GM19099 (cell line): ENCODE results near the gene TELO2.

ENCODE experiments used
- POLR2A ChIP-seq: IDR thresholded peaks from 3 replicates; pipeline ENCODE4 v1.6.1; 2011; ENCODE audit warnings: low read depth; ENCODE audit not compliant: insufficient read length; ENCODE audit errors: extremely low read depth

The TELO2 gene

GRCh38 chr16:1510941-1511351 lies 17.8 kb downstream of the TELO2 start:
- TF ChIP-seq POLR2A: no peak

- TF ChIP-seq POLR2A: no peak
Observed at GRCh38 chr16:1511662-1512569, 18.8 kb downstream of the TELO2 start.

GRCh38 chr16:1512774-1513173 lies 19.6 kb downstream of the TELO2 start:
- TF ChIP-seq POLR2A: no peak

GRCh38 chr16:1514507-1514906 lies 21.3 kb downstream of the TELO2 start:
- no peak for TF ChIP-seq POLR2A

- no peak for TF ChIP-seq POLR2A
Observed at GRCh38 chr16:1518626-1519135, 25.5 kb downstream of the TELO2 start.

GRCh38 chr16:1519831-1520230 lies 26.7 kb downstream of the TELO2 start:
- TF ChIP-seq POLR2A: no peak

- TF ChIP-seq POLR2A: no peak
Observed at GRCh38 chr16:1520461-1520860, 27.3 kb downstream of the TELO2 start.

GRCh38 chr16:1523581-1524245 lies 30.6 kb downstream of the TELO2 start:
- TF ChIP-seq POLR2A: no peak

GRCh38 chr16:1524366-1524765 lies 31.2 kb downstream of the TELO2 start:
- TF ChIP-seq POLR2A: no peak

GRCh38 chr16:1525871-1526607 lies 32.9 kb downstream of the TELO2 start:
- no peak for TF ChIP-seq POLR2A

GRCh38 chr16:1526608-1527555 lies 33.7 kb downstream of the TELO2 start:
- TF ChIP-seq POLR2A: no peak

GRCh38 chr16:1527836-1528811 lies 35.0 kb downstream of the TELO2 start:
- TF ChIP-seq POLR2A: no peak

DNA sequence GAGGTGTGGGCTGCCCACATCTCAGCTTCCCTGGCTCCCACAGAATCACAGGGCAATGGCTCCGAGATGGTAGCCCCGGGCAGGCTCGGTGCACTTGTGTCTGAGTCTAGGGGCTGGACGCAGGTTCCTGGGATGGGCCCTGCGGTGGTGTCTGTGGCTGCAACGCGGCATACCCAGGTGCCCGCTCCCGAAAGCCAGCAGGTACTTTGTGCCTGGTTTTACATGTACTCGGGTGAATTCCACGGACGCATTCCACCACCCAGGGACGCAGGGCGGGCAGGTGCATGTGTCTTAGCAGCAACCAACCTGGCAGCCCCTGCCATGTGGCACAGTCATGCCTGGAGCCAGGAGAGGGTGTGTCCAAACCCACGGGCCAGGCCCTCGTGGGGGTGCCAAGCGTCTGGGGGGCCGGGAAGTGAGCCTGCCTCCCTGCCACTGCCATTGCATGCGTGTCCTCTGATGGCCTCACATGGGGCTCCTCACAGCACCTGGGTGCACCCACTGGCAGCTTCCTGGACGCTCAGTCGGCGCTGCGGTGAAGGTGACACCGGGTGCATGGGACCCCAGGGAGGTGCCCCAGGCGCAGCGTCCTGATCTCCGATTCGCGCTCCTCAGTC lies 35.9 kb downstream of the TELO2 start:
- no peak for TF ChIP-seq POLR2A
